Midbrain (tissue), 1 donor: ENCODE data around the gene C1GALT1C1.
"Not testable (repeated sequence)": the region's sequence is repeated elsewhere in the genome, so short reads cannot be mapped to it uniquely, and the experiment has no call there.

ENCODE experiments used
- DNase-seq: peaks from one replicate; lab custom pipeline; 2025; lab: John Stamatoyannopoulos, UW

Gene C1GALT1C1

DNA sequence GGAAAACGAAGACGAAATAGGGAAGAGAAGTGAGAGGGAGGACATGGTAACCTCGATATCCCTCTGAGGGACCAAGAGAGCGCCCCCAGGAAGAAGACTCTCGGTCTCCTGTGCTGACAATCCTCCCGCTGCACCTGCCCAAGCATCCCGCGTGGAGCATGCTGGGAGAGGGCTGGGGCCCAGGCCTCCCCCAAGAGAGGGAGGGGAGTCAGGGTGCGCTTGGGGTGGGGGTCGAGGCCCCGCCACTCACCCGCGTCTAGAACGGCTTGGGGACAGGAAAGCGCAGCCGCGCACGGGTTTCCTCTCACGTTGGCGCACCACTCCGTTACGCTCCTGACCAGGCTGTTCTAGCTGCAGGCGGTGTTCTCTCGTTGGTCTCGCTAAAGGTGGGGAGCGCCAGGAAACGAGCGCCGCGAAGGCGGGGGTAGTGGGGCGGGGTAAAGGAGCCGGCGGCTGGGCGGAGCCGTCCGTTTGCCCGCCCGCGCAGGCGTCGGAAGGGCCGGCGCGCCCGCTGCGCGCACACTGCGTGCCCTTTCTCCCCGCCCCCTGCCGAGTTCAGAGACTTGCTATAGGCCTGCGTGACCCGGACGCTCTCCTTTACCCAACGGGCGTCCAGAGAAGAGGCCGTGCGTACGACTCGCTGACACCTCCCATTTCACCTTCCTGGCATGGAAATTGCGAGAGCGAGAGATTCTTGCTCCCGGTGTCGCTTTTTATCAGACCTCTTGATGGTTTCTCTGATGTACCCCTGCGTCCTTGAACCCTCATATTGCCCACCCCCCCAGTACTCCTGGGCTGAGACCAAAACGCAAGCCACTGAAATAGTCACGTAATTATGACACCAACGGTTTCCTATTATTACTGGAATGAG is at the start of gene C1GALT1C1:
Gene C1GALT1C1, minus strand, starts transcription at position 388 of the 871 bp plus-strand sequence. CDS start 2,888 bp downstream, outside the sequence.
- DNase-seq: peak; percentile 89

DNA sequence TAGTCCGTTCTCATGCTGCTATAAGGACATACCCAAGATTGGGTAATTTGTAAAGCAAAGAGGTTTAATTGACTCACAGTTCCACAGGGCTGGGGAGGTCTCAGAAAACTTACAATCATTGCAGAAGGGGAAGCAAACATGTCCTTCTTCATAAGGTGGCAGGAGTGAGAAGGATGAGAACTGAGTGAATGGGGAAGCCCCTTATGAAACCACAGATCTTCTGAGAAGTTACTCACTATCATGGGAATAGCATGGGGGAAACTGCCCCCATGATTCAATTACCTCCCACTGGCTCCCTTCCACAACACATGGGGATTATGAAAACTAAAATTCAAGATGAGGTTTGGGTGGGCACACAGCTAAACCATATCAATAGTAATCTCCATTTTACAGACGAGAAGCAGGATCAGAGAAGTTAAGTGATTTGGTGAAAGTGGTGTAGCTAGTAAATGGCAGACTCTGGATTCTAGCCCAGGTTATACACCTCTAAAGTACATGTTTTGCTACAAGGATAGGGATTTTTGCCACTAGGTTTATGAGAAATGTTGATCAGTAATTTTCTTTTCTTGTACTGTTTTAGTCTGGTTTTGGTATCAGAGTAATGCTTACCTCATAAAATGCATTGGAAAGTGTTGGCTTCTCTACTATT is 47.3 kb upstream of the C1GALT1C1 start:
- no peak for DNase-seq

DNA sequence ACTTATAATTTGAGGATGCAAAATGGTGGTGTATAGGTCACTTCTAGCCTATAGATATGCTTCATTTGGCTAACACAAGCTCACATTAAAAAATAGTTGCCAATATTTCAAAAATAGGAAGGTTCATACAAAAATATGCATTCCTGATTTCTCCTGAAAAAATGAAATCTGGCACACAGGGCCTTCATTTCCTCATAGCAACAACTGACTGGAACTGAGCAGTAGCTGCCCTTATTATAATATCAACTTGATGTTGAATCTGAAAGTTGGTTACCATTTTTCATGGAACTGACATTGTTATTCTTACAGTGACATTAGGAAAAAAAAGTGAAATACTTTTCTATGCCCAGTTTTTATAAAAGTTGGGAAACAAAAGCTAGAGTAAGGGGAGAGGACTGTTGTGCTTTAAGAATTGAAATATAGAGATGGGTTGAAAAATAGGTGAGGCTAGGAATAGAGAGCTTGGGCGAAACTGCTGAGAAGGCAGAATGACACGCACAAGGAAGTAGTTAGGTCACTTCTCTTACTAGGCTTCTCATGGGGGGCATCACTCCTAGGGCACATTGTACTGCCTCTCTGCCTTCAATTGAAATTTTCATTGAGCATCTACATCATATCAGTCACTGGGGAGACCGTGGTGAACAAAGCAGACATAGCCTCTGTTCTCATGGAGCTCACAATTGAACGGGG is 43.1 kb upstream of the C1GALT1C1 start:
- no peak for DNase-seq

DNA sequence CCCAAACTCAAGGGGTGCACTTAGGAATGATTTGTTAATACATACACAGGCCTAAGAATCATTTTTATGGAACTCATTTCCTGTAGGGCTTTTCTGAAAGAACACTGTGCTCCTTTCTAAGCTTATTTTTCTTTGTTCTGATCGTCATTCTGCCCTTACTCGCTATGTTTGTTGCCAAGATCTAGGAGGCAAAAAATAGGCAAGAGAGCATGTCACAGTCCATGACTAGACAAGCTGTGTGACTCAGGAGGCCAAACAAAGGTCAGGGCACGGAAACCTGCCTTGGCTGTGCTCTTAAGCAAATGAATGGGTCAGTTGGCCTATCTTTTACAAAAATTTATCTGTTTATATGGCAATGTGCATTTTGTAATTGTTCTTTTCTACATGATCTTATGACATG is 42.5 kb upstream of the C1GALT1C1 start:
- no peak for DNase-seq

DNA sequence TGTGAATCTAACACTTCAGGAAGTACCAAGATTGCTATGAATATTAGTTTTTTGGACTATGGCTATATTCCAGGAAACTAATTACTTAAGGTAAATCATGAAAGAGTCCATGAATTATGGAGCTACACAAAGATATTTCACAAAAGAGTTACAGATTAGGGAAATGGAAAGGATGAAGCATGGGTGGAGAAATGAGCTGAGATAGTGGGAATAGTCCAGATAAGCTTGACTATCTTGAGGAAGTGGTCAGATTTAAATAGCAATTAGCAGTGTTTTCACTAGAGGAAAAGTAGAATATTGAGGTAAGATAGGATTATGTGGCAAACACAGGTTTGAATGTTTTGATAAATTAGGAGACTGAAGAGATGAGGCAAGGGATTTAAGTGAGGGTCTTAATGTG is 42.1 kb upstream of the C1GALT1C1 start:
- DNase-seq: no peak

DNA sequence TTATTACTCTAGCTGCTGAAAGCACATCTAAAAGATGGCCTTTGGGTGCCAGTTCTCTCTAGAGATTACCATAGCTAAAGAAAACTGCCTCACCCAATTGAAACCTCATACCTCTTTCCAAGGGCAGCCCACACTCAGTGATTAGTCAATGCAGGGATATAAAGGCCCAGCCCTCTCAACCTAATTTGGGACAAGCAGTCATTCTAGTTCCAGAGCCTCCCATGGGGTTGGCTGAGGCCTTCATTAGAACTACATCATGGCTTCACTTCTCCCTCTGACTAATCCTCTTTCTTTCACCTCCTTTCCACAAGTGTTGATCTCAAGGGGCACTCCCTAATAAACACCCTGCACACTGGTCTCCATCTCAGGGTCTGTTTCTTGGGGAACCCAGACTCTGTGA is 38.5 kb upstream of the C1GALT1C1 start:
- DNase-seq: no peak

DNA sequence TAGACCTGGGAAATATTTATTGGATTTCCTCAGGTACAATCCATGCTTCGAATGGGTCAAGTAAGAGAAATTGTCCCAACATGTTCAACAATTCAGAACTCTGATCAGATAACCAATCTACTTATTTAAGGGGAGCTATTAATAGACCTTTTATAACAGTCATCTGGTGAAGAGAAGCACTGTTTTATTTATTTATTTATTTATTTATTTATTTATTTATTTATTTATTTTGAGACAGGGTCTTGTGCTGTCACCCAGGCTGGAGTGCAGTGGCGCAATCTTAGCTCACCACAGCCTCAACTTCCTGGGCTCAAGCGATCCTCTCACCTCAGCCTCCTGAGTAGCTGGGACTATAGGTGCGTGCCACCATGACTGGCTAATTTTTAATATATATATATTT is 34.7 kb upstream of the C1GALT1C1 start:
- DNase-seq: not testable (repeated sequence)

DNA sequence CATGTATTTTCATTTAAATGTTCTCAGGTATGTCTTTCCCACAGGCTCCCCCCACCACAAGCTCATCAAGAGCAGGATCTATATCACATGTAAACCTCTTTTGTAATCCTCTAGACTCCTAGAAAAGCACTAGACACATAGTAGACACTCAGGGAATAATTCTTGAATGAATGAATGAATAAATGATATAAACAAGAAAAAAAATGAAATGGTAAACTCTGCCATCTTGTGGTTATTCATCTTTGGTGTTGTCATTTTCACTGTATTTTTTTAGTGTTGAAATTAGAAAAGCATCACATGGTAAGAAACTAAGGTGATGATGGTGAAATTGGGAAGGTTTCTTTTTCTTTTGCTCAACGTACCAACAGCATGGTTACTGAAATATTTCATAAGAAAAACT is 34.2 kb upstream of the C1GALT1C1 start:
- DNase-seq: no peak

DNA sequence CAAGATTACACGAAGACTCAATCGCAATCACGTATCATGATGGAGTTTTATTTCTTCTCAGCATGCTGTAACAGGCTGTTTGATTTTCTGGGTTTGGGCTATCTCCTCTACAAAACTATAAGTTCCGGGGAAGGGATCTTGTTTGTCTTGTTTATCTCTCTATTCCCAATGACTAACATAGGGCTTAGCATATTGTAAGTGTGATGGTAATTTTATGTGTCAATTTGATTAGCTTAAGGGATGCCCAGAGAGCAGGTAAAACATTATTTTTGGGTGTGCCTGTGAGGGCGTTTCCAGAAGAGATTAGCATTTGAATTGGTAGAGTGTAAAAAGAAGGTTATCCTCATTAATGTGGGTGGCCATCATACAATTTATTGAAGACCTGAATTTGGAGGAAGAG is 32.8 kb upstream of the C1GALT1C1 start:
- no peak for DNase-seq

DNA sequence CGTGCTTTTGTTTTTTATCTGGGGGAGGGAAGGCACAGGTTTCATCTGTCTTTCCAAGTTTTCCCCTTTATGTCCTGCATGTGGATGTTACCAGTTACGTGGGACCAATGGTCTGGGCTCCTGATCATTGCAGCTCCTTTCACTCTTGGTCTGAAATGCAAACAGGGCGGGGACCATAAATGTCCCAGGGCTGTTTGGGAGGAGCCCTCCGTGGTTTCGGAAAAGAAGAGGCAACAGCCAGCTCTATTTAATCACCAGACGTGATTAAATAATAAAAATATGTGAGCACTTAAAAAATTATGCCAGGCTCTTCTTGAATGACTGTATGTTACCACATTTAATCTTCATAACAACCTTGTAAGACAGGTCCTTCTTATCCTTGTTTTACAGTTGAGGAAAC is 30.8 kb upstream of the C1GALT1C1 start:
- no peak for DNase-seq

DNA sequence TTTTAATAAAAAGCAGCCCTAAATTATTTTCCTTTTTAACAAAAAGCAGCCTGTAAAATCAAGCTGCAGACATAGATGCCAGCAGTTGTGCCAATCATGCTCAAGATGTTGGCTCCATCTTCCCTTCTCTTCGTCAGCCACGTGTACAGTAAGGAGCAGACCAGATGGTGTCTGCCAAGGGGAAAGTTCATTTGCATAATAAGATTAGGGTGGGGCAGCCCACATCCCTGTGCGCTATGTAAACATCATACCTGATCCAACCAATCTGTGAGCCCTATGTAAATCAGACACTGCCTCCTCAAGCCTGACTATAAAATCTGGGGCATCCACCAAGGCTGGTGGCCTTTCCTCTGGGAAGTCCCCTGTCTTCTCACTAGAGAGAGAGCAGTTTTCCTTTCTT is 23.1 kb upstream of the C1GALT1C1 start:
- no peak for DNase-seq

DNA sequence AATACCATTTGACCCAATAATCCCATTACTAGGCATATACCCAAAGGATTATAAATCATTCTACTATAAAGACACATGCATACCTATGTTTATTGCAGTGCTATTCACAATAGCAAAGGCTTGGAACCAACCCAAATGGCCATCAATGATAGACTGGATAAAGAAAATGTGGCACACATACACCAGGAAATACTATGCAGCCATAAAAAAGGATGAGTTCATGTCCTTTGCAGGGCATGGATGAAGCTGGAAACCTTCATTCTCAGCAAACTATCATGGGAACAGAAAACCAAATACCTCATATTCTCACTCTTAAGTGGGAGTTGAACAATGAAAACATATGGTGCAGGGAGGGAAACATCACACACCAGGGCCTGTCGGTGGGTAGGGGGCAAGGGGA is 22.4 kb upstream of the C1GALT1C1 start:
- DNase-seq: not testable (repeated sequence)

DNA sequence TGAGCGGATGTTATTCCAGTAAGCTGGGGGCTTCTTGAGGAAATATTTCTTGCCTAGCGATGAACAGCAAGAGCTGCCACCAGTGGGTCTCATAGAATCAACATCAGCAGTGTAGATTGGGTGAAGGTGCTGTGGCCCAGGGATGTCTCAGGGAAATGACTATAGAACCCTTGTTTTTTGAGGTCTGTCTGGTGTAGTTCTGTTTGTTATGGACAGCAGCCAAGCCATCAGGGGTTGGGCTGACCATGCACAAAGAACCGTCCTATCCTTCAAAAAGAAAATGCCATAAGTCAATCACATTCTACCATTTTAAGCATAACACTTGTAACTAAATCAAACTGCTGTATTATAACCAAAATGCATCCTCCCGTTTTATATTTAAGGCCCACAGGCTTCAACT is 17.3 kb upstream of the C1GALT1C1 start:
- no peak for DNase-seq

DNA sequence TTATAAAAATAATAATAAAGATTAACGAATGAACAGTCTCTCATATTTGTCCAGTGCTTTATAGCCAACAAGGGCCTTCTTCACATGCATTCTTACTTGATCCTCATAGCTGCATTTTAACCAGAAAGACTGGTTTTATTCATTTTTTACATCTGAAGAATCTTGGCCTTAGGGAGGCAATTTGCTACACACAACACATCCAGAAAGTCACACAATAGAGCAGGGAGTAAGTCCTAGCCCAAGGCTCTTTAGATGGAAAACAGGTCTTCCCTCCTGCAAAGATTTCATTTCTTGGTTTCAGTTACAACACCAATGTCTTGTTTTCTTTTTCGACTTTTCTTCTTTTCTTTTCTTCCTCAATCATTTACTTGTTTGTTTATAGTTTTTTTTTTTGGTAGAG is 13.0 kb upstream of the C1GALT1C1 start:
- DNase-seq: no peak

DNA sequence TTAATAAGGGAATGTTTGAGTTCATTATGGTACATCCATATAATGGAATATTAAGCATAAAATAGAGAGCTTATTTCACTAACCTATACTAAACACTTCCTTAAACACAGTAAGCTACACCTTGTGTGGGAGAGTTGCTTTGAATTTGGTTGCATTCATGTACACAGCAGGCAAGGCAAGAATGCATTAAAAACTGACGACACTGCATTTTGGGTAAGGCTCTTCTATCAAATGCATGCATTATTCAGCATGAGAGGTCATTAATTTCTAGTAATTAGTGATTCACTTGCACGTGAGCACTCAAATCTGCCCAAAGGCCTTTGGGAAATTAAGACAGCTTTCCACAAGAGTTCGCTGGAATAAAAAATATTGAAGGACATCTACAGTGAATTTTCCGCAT is 8.8 kb upstream of the C1GALT1C1 start:
- DNase-seq: no peak

DNA sequence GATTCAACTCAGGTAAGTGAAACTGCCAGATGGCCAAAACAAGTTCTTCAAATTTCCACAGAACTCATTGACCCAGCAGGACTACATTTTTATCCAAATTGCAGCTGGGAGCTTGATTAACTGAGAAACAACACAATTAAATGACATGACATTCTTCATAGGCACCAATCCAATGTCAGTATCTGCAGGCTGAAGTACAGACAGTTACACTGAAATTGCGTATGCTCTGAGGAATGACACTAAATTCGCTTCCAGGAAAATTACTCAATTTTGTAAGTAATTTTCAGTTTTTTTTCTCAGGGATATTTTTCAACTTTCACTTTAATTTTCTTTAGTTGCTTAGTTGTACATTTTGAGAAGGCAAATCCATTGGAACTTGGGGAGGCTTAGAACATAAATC is 4.5 kb downstream of the C1GALT1C1 start:
- DNase-seq: no peak

DNA sequence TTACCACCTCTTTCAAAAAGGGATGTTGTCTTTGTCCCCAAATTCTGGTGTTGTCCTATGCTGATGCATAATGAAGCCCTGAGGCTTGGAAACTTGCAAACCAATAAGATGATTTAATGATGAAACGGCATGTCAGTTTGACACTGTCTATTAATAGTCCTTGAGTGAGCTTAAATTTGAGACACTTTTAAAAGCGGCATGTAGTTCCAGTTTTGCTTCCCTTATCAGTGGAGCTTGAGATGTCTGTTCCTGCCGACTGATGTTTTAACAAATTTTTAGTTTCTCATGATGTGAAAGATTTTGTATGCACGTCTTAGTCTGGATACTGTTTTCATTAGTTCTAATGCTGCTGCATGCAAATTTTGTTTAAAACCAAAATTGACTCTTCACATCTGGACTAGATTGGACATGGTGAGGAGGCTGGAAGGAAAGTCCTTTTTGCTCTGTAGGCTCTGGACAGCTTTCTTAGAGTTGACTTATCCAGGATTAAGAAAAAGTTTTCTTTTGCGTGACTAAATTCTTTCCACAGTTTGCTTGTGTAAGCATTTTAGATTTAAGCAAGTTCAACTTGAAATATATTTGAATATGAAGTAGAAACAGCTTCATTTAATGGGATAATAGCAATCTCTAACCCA is 11.7 kb downstream of the C1GALT1C1 start:
- DNase-seq: no peak

DNA sequence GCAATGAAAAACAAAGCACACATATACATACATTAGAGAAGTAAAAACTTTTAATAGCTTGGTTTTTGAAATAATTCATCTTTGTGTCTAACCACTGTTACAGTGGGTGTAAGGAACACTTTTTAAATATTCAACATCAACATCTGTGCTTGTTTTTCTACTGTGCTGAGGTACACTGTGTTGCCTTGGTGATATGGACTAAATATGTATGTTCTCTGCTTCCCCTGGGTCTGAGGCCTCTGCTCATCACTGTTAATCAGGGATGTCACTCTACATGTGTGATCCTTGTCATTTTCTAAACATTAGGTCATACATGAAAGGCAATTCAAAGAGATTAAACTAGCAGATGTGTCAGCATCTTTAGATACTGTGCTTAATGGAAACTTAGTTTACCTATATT is 15.0 kb downstream of the C1GALT1C1 start:
- no peak for DNase-seq

DNA sequence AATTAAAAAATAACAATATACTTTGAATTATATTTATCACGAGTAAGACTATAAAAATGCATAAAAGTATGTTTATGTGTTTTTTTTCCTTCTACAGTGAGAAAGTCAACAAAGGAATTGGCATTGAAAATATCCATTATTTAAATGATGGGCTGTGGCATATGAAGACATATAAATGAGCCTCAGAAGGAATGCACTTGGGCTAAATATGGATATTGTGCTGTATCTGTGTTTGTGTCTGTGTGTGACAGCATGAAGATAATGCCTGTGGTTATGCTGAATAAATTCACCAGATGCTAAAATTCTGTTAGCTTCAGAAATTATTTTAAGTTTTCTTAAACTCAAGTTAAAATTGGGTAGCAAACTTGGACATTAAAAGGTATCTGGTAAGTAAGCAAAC is 17.8 kb downstream of the C1GALT1C1 start:
- no peak for DNase-seq

DNA sequence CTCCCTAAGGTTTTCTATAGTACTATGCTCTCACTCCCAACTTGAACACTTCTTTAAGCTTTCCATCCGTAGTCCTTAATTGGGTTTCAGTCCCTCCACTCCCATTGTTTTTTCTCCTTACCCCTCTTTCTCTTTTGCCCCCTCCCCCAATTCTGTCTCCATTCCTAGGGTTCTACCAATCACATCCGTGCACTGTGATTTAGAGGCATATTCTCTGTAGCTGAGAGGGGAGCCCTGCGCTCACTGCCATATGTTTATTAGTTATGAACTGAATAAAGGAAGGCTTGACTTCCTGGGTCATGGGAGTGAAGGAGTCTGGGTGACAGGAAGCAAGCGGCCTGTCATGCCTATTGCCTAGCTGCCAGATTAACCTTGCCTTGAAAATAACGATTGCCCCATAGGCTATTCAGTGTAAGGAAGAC is 25.5 kb downstream of the C1GALT1C1 start:
- DNase-seq: peak; percentile 11

DNA sequence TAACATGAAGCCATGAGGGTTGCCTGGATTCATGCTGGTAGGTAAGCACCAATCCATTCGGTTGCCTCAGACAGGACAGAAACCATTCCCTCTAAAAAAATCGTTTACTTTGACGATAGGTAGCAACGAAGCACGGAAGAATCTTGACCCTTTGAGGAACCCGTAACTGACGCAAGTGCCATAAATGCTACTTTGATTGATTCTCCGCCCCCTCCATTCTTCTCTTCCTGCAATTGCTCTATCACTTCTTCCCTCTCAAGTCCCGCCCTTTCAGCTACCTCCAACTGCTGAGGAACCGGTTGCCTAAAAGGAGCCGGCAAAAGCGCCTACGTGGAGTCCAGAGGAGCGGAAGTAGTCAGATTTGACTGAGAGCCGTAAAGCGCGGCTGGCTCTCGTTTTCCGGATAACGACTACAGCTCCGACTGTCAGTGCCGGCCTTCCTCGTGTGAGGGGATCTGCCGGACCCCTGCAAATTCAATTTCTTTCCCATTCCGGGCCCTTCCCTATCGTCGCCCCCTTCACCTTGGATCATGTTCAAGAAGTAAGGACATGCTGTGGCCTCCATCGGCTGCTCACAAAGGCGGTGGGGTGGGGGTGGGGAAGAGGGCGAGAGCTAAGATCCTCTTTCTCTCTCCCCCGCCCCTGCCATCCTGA is 26.0 kb downstream of the C1GALT1C1 start, which contains the start of gene MCTS1:
Gene MCTS1, plus strand, starts transcription at position 395 of the 654 bp plus-strand sequence. Its CDS starts 136 bp downstream, at position 531.
- peak; percentile 69 for DNase-seq

DNA sequence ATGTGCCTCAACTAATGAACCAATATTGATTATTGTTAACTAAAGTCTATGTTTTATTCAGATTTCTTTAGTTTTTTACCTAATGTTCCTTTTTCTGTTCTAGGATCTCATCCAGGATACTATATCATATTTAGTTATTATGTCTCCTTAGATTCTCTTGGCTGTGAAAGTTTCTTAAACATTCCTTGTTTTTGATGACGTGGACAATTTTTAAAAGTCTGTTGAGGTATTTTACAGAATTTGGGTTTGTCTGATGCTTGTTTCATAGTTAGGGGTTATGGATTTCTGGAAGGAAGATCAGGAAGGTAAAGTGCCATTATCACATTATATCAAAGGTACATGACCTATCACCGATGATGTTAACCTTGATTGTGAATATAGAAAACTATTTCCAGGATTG is 44.2 kb downstream of the C1GALT1C1 start:
- DNase-seq: no peak
